Activated CD4-positive, CD25-positive, alpha-beta regulatory T cell (primary cell): Measurements from ENCODE around the gene SYT11.
"Not testable (repeated sequence)": the region's sequence is repeated elsewhere in the genome, so short reads cannot be mapped to it uniquely, and the experiment has no call there.

Source experiments
- DNase-seq, 4 experiments: peaks; one replicate each; lab custom pipeline; 2025; lab: John Stamatoyannopoulos, UW

The SYT11 gene

GRCh38 chr1:155860970-155861510 lies 1.7 kb downstream of the SYT11 start:
- no peak for DNase-seq

- DNase-seq: no peak
These were observed 2.5 kb downstream of the SYT11 start for GRCh38 chr1:155861896-155862295.

GRCh38 chr1:155864393-155864792 lies 5.0 kb downstream of the SYT11 start:
- no peak for DNase-seq

- DNase-seq: no peak
These were observed 8.4 kb downstream of the SYT11 start for GRCh38 chr1:155867766-155868165.

GRCh38 chr1:155871390-155871789 lies 12.0 kb downstream of the SYT11 start:
- DNase-seq: no peak

- no peak for DNase-seq
These were observed 13.2 kb downstream of the SYT11 start for GRCh38 chr1:155872527-155872926.

GRCh38 chr1:155873860-155874259 lies 14.5 kb downstream of the SYT11 start:
- no peak for DNase-seq

GRCh38 chr1:155877945-155878344 lies 18.6 kb downstream of the SYT11 start:
- no peak for DNase-seq

- DNase-seq: no peak
These were observed 20.9 kb downstream of the SYT11 start for GRCh38 chr1:155880251-155880650.

- no peak for DNase-seq
These were observed 21.6 kb downstream of the SYT11 start for GRCh38 chr1:155880950-155881349.

GRCh38 chr1:155882235-155882634 lies 22.9 kb downstream of the SYT11 start:
- DNase-seq: no peak

GRCh38 chr1:155882766-155883165 lies 23.4 kb downstream of the SYT11 start:
- no peak for DNase-seq

GRCh38 chr1:155884031-155884960 lies 24.9 kb downstream of the SYT11 start:
- no peak for DNase-seq

- no peak for DNase-seq
These were observed 25.6 kb downstream of the SYT11 start for GRCh38 chr1:155884982-155885381.

- no peak for DNase-seq
These were observed 29.1 kb downstream of the SYT11 start for GRCh38 chr1:155888481-155888880.

GRCh38 chr1:155889566-155889965 lies 30.2 kb downstream of the SYT11 start:
- DNase-seq: no peak

- no peak for DNase-seq
These were observed 30.9 kb downstream of the SYT11 start for GRCh38 chr1:155890251-155890650.

GRCh38 chr1:155892796-155893195 lies 33.4 kb downstream of the SYT11 start:
- no peak for DNase-seq

- DNase-seq: no peak
These were observed 34.2 kb downstream of the SYT11 start for GRCh38 chr1:155893389-155894142.

- not testable (repeated sequence) for DNase-seq
These were observed 36.2 kb downstream of the SYT11 start for GRCh38 chr1:155895617-155896016.

- not testable (repeated sequence) for DNase-seq
These were observed 37.1 kb downstream of the SYT11 start for GRCh38 chr1:155896476-155896875.

GRCh38 chr1:155897746-155898145 lies 38.4 kb downstream of the SYT11 start:
- DNase-seq: no peak

- no peak for DNase-seq
These were observed 39.5 kb downstream of the SYT11 start for GRCh38 chr1:155898888-155899287.
